ENCODE data around the gene TCTA. TPM values are rescaled to one million over a fixed set of nuclear protein-coding genes. Genes with fewer than 3 reads are reported as not detected.

Gene TCTA
- total and polyA plus RNA-seq, 10 of the 15 experiments (the other 5 are each of a cell fraction or from before 2014, with no cell fraction given) = 6.5 to 30.5 (median 18.3) TPM

- TF ChIP-seq HCFC1 (IDR thresholded peaks at IDR 0.05; ENCODE audit: low read length) (no peak), SUZ12 (IDR thresholded peaks at IDR 0.05; ENCODE audit: unreplicated experiment) (no peak), BACH1 (IDR thresholded peaks at IDR 0.05; ENCODE audit: borderline replicate concordance) (no peak), NFYB (IDR thresholded peaks at IDR 0.05; ENCODE audit: insufficient read depth, low read depth, low read length) (no peak), ZNF217 (IDR thresholded peaks at IDR 0.05) (no peak), DPF2 (IDR thresholded peaks at IDR 0.05) (no peak), CHD1 (IDR thresholded peaks at IDR 0.05; ENCODE audit: low read depth, low read length) (no peak), PAX8 (IDR thresholded peaks at IDR 0.05) (no peak), SMAD5 (IDR thresholded peaks at IDR 0.05; ENCODE audit: low read depth) (no peak), ZNF274 (IDR thresholded peaks at IDR 0.05; ENCODE audit: insufficient read depth, insufficient read length) (no peak), ETV6 (conservative IDR thresholded peaks at IDR 0.05 in 1 of 2, IDR thresholded peaks at IDR 0.05 in 1 of 2; ENCODE audit: borderline replicate concordance in 1 of 2, low read depth in 1 of 2) (no peak), BHLHE40 (IDR thresholded peaks at IDR 0.05; ENCODE audit: borderline replicate concordance in 1 of 2, low read depth in 2 of 2, low read length in 1 of 2) (no peak), EGR1 (IDR thresholded peaks at IDR 0.05; ENCODE audit: borderline replicate concordance in 1 of 2, low read depth in 2 of 2, low read length in 2 of 2) (no peak), RFX5 (IDR thresholded peaks at IDR 0.05; ENCODE audit: low read depth, low read length) (no peak), BMI1 (IDR thresholded peaks at IDR 0.05; ENCODE audit: borderline replicate concordance) (no peak), ATF3 (IDR thresholded peaks at IDR 0.05; ENCODE audit: borderline replicate concordance, extremely low read depth, low read depth, low read length) (no peak), NR2F1 (conservative IDR thresholded peaks at IDR 0.05) (no peak), IKZF1 (conservative IDR thresholded peaks at IDR 0.05) (no peak)
- Histone ChIP-seq H4K20me1 (ENCODE audit: control insufficient read depth, insufficient read depth) (peaks cover 6% of the 10 kb centered on the region; the same call in 1 of the 2 replicates), H3K9me3 (replicated peaks; ENCODE audit: control insufficient read depth, insufficient read depth, low read length) (peaks cover 2% of the 10 kb centered on the region), H3K9ac (ENCODE audit: control insufficient read depth, insufficient read depth, low read length) (no peak overlapping the region), H3K4me3 (no peak overlapping the region), H3K4me1 (ENCODE audit: control insufficient read depth, insufficient read depth, low read length) (peaks cover 6% of the 10 kb centered on the region), H3K36me3 (ENCODE audit: control insufficient read depth in 2 of 2, insufficient read depth in 2 of 2, low read length in 1 of 2) (peaks cover 3 to 4% of the 10 kb centered on the region in 2 experiments; a peak in 2 of 4 replicates), H3K79me2 (ENCODE audit: control insufficient read depth, insufficient read depth, low read length) (peaks cover 80% of the 10 kb centered on the region), H3K27ac (ENCODE audit: control insufficient read depth, insufficient read depth) (no peak overlapping the region), H3K27me3 (replicated peaks in 1 of 2; ENCODE audit: control insufficient read depth in 2 of 2, insufficient read depth in 2 of 2, low read length in 1 of 2) (no peaks in the 10 kb centered on the region), H2AFZ (ENCODE audit: control insufficient read depth, low read depth, low read length) (no peak overlapping the region), H3K4me2 (ENCODE audit: control insufficient read depth, insufficient read depth) (no peak overlapping the region)
- ChIA-PET RAD21 (ENCODE audit: unreplicated experiment) (no interaction called here), POLR2A (interaction anchor here (0.9 kb wide), 1 partner anchor 21 kb away, joined by 4 read pairs; no protein-coding TSS in a partner anchor), SMC1A (ENCODE audit: uncharacterized antibody, unreplicated experiment) (interaction anchor here (2.1 to 2.5 kb wide), 2 partner anchors 8 to 22 kb away, joined by 5 read pairs; no protein-coding TSS in a partner anchor), CTCF (interaction anchor here (0.8 kb wide), 1 partner anchor 13 kb away, joined by 3 read pairs; no protein-coding TSS in a partner anchor)
- in situ Hi-C loops (cut with MboI) (no loop called here), intact Hi-C loops (cut with micrococcal nuclease; ENCODE audit: unreplicated experiment) (no loop called here)
- no TSS peak for BruUV-seq (replicated peaks)
- 91% methylated on average over 2 of the region's 2 CpGs for WGBS (ENCODE audit: insufficient coverage, insufficient replicate concordance, low lambda C conversion rate, missing lambda C conversion rate)
- ATAC-seq (no peak), DNase-seq (ENCODE audit: low read depth, low spot score) (no peak), FAIRE-seq (no peak)
Measured at GRCh38 chr3:49387721-49388120, 24.5 kb upstream of the TCTA start.
